Coronary artery (tissue), 2 donors: ENCODE results near the gene FPR1.
A peak's percentile ranks its signal among the peaks of the same experiment; 100 is the strongest.

Source experiments
- DNase-seq: peaks from one replicate; pipeline ENCODE4 v3.0.0-alpha.2; 2017; ENCODE audit warnings: low spot score
- H3K27ac ChIP-seq, 2 donors: fragments of 200-600 bp; sonication (generic); one replicate each; pipeline ENCODE4 v1.5.1; 2016 to 2019
- H3K4me3 ChIP-seq: fragments of 200-600 bp; sonication (generic); 2 replicates; pipeline ENCODE4 v1.5.1; 2016; ENCODE audit warnings: mild to moderate bottlenecking, moderate library complexity
- CTCF ChIP-seq: fragments of 200-600 bp; sonication (generic); IDR thresholded peaks from one replicate; pipeline ENCODE4 v1.5.1; 2019; ENCODE audit warnings: antibody characterized with exemption

Gene FPR1

GRCh38 chr19:51786646-51787494 lies 35.2 kb upstream of the FPR1 start:
- H3K27ac ChIP-seq = peak overlapping the region in 1 of 2 donors; percentile 54
- no peak for TF ChIP-seq CTCF
- DNase-seq = no peak
- H3K4me3 ChIP-seq = no peak overlapping the region

- Histone ChIP-seq H3K4me3 (no peak overlapping the region), H3K27ac (peak overlapping the region in 1 of 2 donors; percentile 71)
- no peak for TF ChIP-seq CTCF
- peak; percentile 82 for DNase-seq
Observed at GRCh38 chr19:51784922-51785690, 33.4 kb upstream of the FPR1 start.

- no peak for TF ChIP-seq CTCF
- Histone ChIP-seq H3K27ac (peak overlapping the region in 1 of 2 donors; percentile 71), H3K4me3 (no peak overlapping the region)
- DNase-seq = no peak
Observed at GRCh38 chr19:51784109-51784785, 32.6 kb upstream of the FPR1 start.

- Histone ChIP-seq H3K27ac (peak overlapping the region in 1 of 2 donors; percentile 71), H3K4me3 (no peak overlapping the region)
- TF ChIP-seq CTCF = no peak
- no peak for DNase-seq
Observed at GRCh38 chr19:51783372-51783771, 31.7 kb upstream of the FPR1 start.

- Histone ChIP-seq H3K27ac (no peak overlapping the region), H3K4me3 (no peak overlapping the region)
- no peak for TF ChIP-seq CTCF
- no peak for DNase-seq
Observed at GRCh38 chr19:51781999-51782398, 30.3 kb upstream of the FPR1 start.

- DNase-seq = no peak
- no peak for TF ChIP-seq CTCF
- Histone ChIP-seq H3K27ac (no peak overlapping the region), H3K4me3 (no peak overlapping the region)
Observed at GRCh38 chr19:51780270-51780669, 28.6 kb upstream of the FPR1 start.
